ENCODE results near the gene SLC2A8.

GRCh38 chr9:127349483-127350113 is 47.4 kb upstream of the SLC2A8 start:
- TF ChIP-seq CTCF (IDR thresholded peaks at IDR 0.05 in 2 of 3, conservative IDR thresholded peaks at IDR 0.05 in 1 of 3; ENCODE audit: borderline replicate concordance in 1 of 3, insufficient read depth in 1 of 3, low read depth in 2 of 3, low read length in 2 of 3) = no peak
- no peak for TF ChIP-seq POLR2A (IDR thresholded peaks at IDR 0.05; ENCODE audit: borderline replicate concordance, extremely low read depth, insufficient read depth, insufficient read length)
- no peak for TF ChIP-seq JUND (IDR thresholded peaks at IDR 0.05)
- TF ChIP-seq ELF1 (IDR thresholded peaks at IDR 0.05; ENCODE audit: borderline replicate concordance, low read depth) = no peak
- TF ChIP-seq MAX (IDR thresholded peaks at IDR 0.05) = no peak
